Eye (tissue), 1 donor: ENCODE data around the gene KRT38.
"Not testable (repeated sequence)": the region's sequence is repeated elsewhere in the genome, so short reads cannot be mapped to it uniquely, and the experiment has no call there.

Experiments
- DNase-seq: peaks from one replicate; pipeline ENCODE4 v3.0.0-alpha.2; 2015

The KRT38 gene

DNA sequence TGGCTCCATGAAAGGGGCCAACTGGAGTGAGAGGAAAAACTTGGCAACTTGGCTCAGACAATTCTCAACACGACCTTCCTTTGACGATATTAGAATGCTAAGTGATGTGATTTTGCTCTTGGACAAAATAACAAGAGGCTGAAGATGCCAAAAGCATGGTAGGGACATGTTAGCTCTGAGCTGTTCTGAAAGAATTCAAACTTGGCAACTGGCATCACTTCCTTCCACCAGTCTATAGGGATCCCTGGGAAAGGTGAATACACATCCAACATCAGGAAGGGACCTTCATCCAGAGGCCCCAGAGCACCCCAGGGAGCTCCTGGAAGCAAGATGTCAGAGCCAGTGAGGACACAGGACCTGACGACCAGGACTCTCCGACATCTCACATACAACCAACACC lies 20.6 kb downstream of the KRT38 start:
- no peak for DNase-seq

DNA sequence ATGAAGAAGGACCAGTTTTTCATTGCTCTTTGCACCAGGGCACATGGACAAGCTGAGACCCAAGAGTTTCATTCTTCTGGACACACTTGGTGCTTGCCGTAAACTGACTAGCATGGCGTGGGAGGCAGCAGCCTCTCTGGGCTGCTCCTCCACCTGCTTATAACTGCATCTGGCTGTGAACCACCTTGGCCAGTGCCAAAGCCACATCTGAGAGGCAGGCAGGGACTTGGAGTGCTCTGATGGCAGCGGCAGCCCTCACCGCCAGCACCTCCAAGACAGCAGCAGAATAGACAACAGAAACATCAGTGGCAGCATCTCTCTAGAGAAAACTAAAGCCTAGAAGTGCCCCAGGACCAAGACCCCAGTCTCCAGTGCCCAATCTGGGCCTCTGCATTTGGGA lies 21.1 kb downstream of the KRT38 start:
- DNase-seq = no peak

DNA sequence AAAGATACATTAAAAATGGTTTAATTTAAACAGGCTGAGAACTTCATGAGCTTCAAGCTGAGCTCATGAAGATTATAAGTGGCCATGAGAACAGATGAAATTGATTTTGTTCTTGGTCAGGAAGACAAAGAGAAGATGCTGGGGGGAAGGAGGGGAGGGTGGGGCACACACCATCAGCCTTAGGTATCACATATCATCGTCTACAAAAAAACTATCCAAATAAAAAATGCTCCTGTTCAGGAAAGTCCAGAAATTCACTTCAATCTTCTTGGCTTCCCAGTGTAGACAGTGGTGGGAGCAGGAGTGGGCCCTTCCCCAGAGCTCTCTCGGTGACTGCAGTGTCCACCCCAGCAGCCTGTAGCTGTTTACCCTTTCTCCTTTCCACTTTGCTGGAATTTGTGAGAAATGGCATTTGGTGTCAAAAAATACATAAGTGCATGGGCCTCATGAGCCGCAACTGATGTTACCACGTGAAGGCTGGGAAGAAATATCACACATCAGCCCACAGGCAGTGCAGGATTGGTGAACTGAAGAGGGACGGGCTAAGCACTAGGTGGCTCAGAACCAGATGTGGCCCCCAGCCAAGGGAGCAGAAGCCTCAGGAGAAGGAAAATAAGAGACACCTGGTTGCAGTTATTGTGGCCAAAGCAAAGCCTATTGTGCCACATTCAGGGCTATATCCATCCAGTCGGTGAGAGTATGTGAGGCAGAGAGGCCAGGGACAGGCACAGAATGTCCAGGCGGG lies 22.5 kb downstream of the KRT38 start:
- DNase-seq = no peak

DNA sequence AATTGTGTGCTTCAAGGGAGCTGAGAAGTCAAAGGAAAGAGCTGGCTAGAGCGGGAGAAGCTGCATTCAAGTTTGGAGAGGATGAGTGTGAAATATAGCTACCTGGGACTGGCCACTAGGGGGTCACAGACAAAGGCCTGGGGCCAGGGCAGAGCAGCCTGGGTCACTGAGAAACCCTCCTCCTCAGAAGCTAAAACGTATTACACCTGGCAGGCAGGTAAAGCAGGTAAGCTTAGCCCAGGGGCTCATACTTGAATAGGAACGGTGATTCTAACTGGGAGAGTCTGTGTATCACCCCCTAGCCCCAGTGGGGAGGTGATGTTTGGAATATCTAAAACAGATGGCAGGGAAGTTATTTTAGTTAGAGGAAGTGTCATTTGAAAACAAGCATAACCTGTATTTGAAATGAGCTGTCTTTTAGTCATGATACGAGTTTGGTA lies 23.2 kb downstream of the KRT38 start:
- no peak for DNase-seq

DNA sequence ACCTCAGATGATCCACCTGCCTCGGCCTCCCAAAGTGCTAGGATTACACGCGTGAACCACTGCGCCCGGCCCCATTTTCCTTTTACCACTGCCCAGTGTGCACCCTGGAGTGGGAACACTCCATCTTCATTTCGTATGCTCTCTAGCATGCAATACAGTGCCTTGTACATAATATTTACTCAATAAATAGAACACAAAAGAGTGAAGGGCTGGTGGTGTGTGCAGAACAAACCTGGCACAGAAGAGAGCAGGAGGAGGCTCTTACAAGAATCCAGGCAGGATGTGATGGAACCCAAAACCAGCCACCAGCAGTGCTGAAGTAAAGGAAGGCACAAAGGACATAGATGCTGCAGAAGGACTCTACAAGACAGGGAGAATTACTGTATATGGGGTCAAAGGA lies 23.7 kb downstream of the KRT38 start:
- no peak for DNase-seq

DNA sequence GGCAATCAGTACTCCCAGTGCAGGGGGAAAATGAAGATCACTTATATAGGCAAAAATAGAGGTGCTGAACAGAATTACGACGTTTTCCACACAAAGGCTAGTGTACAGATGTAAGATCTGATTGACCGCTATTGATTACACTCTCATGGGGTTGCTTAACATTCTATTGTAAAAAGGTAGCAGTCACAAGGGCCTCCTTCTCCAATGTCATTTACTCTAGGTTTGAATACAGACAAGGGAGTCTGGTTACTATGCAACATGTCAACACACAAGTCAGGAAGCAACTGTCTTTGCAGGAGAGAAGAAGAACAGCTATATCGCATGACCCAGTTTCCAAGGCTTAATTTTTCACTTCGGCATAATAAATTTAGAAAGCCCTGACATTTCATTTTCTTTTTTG lies 24.3 kb downstream of the KRT38 start:
- peak; percentile 25 for DNase-seq

DNA sequence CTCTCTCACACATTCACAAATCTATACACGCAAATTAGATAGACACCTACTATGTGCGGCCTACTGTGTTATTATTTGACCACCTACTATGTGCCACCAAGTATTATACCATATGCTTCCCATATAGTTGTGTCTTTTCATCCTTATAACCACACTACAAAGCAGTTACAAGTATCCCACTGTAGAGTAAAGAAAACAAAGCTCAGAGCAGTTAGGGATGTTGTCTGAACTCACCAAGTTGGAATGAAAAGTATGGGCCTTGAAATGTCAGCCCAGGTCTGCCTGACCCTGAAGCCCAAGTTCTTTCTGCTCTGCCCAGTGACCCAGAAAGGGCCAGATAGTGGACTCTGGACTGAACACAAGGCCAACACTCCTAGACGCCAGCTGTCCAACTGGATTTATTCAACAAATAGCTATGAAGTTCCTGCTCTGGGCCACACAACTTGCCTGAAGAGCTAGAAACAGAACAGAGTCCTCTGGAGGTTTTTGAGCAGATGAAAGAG lies 24.9 kb downstream of the KRT38 start:
- peak; percentile 61 for DNase-seq

DNA sequence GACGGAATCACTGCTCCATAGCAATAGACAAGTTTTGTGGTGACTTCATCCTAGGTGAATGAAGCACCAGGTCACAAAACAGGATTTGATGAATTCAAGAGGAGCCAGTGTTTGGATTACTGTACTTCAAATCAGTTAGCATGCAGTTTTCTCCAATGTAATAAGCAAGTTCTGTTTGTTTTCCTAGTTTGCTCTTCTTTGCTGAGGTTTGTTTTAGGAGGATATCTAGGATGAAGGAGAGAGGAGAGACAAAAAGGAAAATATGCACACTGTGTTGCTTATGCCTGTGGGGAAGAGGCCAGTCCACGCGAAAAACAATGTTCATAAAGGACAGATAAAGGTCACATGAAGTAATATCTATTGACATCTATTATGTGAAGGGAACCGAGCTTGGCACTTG lies 25.4 kb downstream of the KRT38 start:
- DNase-seq = peak; percentile 37

DNA sequence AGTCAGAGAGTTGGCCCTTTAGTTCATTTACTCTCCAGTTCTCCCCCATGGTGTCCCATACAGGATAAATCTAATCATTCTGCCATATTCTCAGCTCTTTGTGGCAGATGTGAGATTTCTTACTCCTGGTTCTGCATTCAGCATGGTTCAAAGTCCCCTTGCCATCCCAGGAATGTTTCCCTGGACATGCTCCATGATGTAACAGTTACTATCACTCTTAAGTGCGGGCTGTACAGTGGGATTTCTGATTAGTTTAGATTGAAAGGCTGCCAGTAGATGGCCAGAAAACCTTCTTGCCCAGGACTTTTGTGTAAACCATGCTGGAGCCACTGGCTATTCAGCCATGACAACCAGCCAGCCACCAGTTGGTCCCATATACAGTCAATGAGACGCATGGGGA lies 26.8 kb downstream of the KRT38 start:
- DNase-seq = no peak

DNA sequence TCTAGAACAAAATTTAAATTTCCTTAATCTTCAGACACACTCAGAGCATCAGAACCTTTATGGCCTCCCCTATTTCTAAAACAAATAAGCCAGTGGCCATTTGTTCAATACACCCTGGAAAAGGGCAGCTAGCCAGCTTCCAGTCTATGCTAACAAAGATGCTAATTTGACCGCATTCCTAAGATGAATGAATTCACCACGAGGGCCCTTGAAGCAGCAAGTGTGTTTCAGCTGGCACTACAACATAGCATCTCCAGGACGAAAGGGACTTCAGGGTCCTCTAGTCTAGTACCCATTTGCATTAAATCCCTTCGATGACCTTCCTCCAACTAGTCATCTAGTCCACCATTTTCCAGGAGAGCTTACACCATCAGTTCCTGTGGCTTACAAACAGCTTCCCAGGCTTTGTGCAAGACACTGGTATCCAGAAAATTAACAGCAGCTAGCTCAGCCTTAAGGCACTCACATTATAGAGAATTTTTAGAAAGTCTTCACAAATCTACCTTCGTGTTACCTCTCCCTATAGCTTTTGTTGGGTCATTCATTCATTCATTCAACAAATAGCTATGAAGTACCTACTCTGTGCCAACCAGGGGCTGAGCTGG lies 27.3 kb downstream of the KRT38 start:
- DNase-seq = no peak

DNA sequence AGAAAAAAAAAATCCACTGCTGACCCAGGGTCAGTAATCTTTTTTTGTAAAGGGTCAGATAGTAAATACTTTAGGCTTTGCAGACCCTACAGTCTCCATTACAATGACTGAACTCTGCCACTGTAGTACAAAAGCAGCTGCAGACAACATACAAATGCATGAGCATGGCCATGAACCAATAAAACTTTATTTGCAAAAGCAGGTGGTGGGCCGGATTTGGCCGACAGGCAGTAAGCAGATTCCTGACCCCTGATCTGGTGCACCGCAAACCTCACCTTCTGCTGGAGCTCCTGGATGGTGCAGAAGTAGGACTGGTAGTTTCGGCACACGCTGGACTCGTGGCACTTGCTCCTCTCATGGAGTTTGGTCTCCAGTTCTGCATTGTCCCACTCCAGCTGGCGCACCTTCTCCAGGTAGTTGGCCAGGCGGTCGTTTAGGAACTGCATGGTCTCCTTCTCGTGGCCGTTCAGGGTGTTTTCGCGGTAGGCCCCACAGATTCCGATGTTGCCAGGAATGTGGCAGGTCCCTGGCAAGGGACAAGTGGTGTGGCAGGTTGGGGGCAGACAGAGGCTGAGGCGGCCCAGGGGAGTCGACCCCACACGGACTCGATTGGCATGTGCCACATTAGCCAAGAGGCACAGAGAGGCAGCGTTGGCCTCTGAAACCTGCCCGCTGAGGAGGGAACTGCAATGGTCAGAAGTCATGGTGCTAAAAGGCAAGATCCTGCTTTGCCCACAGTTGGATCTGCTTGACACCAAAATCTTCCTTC lies 29.5 kb downstream of the KRT38 start:
- DNase-seq = no peak

DNA sequence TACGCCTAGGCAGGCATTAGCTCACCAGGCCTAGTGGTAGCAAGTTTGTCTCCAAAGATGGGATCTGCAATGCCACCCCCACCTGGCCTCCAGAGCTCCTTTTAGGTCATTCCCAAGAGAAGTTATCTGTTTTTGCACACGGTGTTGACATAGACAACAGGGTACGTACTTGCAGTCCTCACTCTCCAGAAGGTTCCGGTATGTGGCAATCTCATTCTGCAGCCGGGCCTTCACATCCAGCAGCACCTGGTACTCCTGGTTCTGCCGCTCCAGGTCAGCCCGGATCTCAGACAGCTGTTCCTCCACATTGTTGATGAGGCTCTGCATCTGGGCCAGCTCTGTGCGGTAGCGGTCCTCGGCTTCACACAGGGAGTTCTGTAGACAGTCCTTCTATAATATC lies 33.6 kb downstream of the KRT38 start:
- DNase-seq = no peak

DNA sequence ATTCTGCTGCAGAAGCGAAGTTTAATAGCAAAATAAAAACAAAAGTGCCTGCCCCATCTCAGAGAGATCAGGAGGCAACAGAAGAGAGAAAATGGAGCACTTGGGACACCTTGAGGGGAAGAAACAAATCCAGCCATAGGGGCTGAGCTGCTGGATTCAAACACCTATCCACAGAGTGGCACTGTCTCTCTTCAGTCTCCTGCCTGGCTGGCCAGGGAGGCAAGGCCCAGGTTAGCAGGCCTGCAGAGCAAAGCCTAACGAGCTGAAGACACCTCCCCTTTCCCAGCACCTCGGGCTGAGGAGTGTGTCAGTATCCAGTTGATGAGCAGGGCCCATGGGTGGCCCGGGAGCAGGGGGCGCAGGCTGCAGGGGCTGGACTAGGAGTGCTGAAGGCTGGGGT lies 34.6 kb downstream of the KRT38 start:
- DNase-seq = no peak

DNA sequence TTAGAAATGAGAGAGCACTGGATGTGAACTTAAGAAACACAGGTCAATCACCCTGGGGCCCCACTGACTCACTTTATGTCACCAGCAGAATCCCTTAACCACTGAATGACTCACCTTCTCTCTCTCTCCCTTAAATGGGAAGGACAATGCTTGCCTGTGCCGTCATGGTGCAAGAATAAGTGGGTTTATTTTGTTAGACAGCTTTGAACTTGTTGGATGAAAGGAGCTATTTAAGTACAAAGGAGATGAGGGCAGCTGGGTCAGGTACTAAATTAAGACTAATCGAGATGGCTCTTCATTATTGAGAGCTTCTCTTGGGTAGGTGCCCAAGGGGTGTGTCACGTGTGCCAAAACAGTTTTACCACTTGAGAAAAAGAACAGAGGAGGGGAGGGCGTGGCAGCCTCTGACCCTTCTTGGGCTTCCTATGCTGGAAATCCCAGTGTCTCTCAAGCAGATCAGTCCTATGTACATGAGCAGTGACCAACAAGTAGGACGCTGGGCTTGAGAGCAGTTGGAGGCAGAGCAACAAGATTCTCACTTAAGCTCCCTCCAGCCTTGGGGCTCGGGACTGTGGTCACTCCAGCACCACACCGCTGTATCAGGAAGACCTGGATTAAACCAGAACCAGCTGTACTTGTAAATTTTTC lies 36.6 kb downstream of the KRT38 start:
- peak; percentile 42 for DNase-seq

DNA sequence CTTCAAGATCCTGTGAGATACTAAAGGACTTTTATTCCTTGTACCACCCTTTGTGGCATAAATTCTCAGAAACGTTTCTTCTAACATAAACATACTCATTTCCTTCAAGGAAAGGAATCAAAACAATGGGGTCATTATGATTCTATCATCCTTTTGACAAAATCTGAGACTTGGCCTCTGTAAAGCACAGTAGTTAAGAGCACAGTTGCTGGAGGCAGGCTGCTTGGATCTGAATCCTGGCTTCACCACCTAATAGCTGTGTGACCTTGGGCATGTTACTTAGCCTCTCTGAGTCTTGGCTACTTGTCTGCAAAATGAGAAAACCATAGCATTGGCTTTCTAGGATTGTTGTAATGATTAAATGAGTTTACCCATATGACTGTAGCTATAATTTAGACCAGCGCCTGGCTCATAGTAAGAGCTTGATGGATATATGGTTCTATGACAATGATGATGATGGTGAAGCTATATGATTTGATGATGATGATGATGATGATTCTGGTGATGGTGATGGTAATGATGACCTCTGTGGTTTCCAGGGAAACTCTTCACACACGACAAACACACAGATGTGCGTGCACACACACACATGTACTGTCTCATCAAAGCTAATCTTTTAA lies 37.3 kb downstream of the KRT38 start:
- no peak for DNase-seq

DNA sequence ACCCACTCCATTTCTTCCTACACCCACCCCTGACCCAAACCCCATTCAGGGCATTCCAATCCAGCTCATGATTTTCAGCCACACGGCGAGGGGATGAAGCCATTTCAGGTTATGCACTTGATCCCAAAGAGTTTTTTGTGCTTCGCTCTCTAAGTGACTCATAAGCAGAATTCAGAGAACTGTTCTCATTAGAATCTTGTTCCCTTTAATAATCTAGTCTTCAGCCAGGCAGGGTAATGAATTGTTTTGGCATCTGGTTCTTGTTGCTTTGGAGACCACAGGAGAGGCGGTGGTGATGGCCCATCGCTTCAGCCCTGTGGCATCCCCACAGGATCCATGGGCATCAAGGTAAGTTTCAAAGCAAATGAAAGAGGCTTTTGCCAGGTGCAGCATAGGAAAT lies 38.6 kb downstream of the KRT38 start:
- no peak for DNase-seq

DNA sequence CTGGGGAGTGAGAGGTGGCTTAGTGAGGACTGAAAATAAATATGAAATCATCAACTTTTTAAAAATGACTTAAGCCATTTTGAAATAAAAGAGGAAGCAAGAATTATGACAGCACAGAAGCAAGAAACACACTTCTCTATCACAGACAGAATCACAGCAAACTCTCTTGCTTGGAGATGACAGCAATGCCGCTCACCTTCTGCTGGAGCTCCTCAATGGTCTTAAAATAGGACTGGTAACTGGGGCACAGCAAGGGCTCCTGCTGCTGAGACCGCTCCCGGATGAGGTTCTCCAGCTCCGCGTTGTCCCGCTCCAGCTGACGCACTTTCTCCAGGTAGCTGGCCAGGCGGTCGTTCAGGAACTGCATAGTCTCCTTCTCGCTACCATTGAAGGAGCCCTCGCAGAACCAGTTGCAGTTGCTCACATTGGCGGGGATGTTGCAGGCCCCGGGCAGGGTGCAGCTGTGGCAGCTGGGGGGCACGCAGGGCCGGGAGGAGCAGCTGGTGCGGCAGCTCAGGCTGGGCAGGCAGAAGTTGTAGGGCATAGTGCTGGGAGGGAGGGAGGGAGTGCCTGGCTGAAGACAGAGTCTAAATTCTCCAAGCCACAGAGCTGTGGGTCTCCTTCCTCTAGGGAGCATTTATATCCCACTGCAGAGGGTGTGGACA lies 43.7 kb downstream of the KRT38 start, which contains the start of gene KRT31:
Gene KRT31, minus strand, starts transcription at position 613 of the 665 bp plus-strand sequence. Its CDS starts 69 bp downstream, at position 544.
- no peak for DNase-seq

DNA sequence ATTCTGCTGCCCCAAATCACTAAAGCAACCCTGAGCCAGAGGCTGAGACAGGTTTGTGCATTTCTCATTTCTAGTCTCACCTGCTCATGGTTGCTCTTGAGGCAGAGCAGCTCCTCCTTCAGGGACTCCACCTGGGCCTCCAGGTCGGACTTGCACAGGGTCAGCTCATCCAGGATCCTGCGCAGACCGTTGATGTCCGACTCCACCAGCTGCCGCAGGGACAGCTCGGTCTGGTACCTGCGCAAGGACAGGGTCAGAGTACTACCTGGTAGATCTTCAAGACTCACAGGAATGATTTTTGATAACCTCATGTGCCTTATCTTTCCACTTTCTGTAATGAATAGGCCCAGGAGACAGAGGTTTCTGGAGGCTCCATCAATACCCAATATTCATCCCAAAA lies 44.4 kb downstream of the KRT38 start:
- no peak for DNase-seq

DNA sequence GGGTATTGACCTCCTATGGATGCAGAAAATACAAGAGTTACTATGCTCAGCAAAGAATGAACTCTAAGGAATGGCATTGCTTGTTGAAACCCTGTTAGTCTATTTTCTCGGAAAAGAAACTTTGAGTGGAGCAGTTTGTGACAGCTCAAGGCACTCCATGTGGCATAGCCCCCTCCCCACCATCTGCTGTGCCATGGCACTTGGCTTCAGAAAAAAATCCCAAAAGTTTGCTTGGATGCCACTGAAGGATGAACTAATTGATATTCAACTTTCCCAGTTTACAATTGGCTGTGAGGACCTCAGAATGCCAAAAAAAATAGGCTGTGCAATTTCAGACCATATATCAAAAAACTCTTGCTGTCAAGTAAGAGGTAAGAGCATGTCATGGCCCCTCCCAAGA lies 45.2 kb downstream of the KRT38 start:
- no peak for DNase-seq

DNA sequence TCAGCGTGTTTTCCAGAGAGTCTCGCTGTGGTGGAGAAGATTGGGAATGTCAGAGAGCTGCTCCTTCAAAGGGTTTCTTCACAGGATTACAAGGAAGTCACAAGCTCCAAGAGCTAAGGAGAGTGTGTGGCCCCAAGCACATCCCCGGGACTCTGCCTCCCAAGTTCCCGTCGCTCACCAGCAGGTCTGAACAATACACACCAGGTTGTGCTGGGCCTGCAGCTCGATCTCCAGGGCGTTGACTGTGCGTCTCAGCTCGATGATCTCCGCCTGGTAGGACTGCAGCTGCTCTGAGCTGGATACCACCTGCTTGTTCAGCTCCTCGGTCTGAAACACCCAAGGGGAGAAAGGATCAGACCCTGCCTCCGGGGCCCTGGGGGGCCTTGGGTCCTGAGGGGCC lies 45.7 kb downstream of the KRT38 start:
- DNase-seq = not testable (repeated sequence)

DNA sequence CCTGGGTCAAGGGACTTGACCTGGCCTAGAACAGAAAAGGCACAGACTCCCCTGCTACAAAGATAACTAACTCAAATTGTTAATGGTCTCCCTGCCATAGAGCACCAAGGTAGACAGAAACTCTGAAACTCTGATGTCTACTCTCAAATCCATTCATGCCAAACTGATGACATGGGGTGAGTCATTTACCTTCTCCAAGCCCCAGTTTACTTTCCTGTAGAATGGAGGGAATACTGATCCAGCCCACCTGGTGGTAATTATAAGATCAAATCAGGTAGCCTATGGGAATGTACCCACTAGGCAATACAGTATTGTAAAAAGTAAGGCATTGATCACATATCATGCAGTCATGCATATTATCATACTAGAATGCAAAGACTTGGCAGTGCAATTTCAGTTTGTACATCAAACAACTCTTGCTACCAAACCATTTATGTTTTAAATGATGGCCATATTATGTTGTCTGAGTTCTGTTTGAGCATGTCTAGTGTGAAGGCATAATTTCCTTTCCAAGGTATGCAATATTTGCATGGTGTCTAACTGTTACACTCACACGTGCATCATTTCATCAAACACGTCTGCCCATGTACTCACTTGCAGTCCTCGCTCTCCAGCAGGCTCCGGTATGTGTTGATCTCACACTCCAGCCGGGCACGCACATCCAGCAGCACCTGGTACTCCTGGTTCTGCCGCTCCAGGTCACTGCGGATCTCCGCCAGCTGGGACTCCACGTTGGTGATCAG lies 46.4 kb downstream of the KRT38 start:
- DNase-seq = no peak
